ENCODE measurements around the gene CDH18. TPM values are rescaled to one million over a fixed set of nuclear protein-coding genes. Genes with fewer than 3 reads are reported as not detected.

CDH18 gene
- total RNA-seq, 1 experiment from 2014 or later = 0.86 TPM

GRCh38 chr5:19802686-19803085 is 185.3 kb downstream of the CDH18 start:
- no peak overlapping the region for H3K27ac Mint-ChIP-seq (ENCODE audit: unreplicated experiment)
- ChIA-PET POLR2A (no interaction called here), CTCF (no interaction called here)
- H3K4me1 Mint-ChIP-seq (ENCODE audit: low read depth, unreplicated experiment) = no peaks in the 10 kb centered on the region
- Histone ChIP-seq H3K36me3 (ENCODE audit: control insufficient read depth, insufficient read depth, low read length) (no peaks in the 10 kb centered on the region), H3K27me3 (replicated peaks; ENCODE audit: control insufficient read depth, insufficient read depth, low read length) (no peaks in the 10 kb centered on the region), H3K9me3 (no peaks in the 10 kb centered on the region), H3K4me1 (no peaks in the 10 kb centered on the region), H3K4me3 (ENCODE audit: low read depth, low read length) (no peak overlapping the region)
- intact Hi-C loops (cut with micrococcal nuclease; ENCODE audit: unreplicated experiment) = no loop called here
- H3K4me3 Mint-ChIP-seq (ENCODE audit: unreplicated experiment) = no peak overlapping the region
- H3K27me3 Mint-ChIP-seq (ENCODE audit: insufficient read depth, unreplicated experiment) = no peaks in the 10 kb centered on the region
- BruUV-seq (replicated peaks) = no TSS peak
- H3K36me3 Mint-ChIP-seq (ENCODE audit: insufficient read depth, unreplicated experiment) = no peaks in the 10 kb centered on the region
- no peak for TF ChIP-seq CTCF (IDR thresholded peaks at IDR 0.05; ENCODE audit: insufficient read depth in 1 of 2, low read depth in 1 of 2, low read length in 1 of 2, severe bottlenecking in 1 of 2, unreplicated experiment in 1 of 2)
- no peak for DNase-seq
- no peaks in the 10 kb centered on the region for H3K9me3 Mint-ChIP-seq (ENCODE audit: unreplicated experiment)

DNA sequence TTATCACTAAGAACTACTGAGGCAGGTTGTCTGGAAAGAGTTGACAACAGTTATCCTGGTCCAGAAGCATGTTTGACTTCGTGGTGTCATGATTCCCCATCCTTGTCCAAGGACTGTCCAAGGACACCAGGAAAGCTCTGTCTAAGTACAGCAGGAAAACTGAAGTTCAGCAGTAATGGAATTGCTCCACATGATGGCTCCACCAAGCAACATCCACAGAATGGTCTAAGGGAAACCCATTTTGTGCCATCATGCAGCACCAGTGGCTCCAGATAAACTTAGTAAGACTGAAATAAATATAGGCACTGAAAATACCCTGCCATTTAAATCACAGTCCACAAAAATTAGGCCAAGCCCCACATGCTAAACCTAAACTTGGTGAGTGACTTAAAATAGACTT is 192.8 kb downstream of the CDH18 start:
- H3K4me3 ChIP-seq (ENCODE audit: low read depth, low read length) = no peak overlapping the region
- peak in 1 of 2 experiments; percentile 25 for DNase-seq
- no peaks in the 10 kb centered on the region for H3K36me3 ChIP-seq (ENCODE audit: control insufficient read depth, insufficient read depth, low read length)
- H3K9me3 ChIP-seq = no peaks in the 10 kb centered on the region
- no peaks in the 10 kb centered on the region for H3K4me1 ChIP-seq
- ChIA-PET CTCF (no interaction called here), POLR2A (no interaction called here)
- TF ChIP-seq CTCF (IDR thresholded peaks at IDR 0.05; ENCODE audit: insufficient read depth in 1 of 2, low read depth in 1 of 2, low read length in 1 of 2, severe bottlenecking in 1 of 2, unreplicated experiment in 1 of 2) = peak in 1 of 2 experiments; percentile 38
- no peaks in the 10 kb centered on the region for H3K9me3 Mint-ChIP-seq (ENCODE audit: unreplicated experiment)
- no peak overlapping the region for H3K27ac Mint-ChIP-seq (ENCODE audit: unreplicated experiment)
- BruUV-seq (replicated peaks) = no TSS peak
- intact Hi-C loops (cut with micrococcal nuclease; ENCODE audit: unreplicated experiment) = loop anchor here (1.0 to 5.0 kb wide), 2 partner anchors 87 to 436 kb away; no protein-coding TSS in a partner anchor
- H3K36me3 Mint-ChIP-seq (ENCODE audit: insufficient read depth, unreplicated experiment) = no peaks in the 10 kb centered on the region
- H3K4me1 Mint-ChIP-seq (ENCODE audit: low read depth, unreplicated experiment) = no peaks in the 10 kb centered on the region
- no peak overlapping the region for H3K4me3 Mint-ChIP-seq (ENCODE audit: unreplicated experiment)
- no peaks in the 10 kb centered on the region for H3K27me3 ChIP-seq (replicated peaks; ENCODE audit: control insufficient read depth, insufficient read depth, low read length)
- H3K27me3 Mint-ChIP-seq (ENCODE audit: insufficient read depth, unreplicated experiment) = no peaks in the 10 kb centered on the region

DNA sequence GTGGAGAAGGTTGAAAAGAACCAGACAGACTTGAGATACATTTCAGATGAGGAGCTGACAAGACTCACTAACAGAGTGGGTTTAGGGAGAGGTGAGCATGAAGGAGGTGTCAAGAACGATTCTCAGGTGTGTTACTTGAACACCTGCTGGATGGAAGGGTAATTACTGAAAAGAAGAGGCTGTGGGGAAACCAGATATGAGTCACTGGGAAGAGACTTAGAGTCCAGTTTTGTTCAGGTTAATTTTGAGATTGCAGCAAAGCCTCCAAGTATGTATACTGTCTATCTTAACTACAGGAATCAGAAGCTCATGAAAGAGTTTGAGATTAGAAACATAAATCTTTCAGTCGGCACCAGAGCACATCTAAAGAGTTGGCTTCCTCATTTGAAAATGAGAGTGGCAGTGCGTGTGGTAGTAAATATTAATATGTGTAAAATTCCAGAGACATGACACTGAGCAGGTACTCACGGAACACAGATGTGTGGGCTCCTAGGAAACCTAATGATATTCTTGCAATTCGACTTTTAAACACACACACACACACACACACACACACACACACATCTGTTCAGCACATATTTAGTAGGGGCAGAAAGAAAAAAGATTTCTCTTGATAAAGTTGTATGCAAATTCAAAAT is 197.1 kb downstream of the CDH18 start:
- no peaks in the 10 kb centered on the region for H3K36me3 ChIP-seq (ENCODE audit: control insufficient read depth, insufficient read depth, low read length)
- intact Hi-C loops (cut with micrococcal nuclease; ENCODE audit: unreplicated experiment) = no loop called here
- no peak overlapping the region for H3K4me3 ChIP-seq (ENCODE audit: low read depth, low read length)
- H3K27ac Mint-ChIP-seq (ENCODE audit: unreplicated experiment) = no peak overlapping the region
- no peaks in the 10 kb centered on the region for H3K4me1 Mint-ChIP-seq (ENCODE audit: low read depth, unreplicated experiment)
- CTCF ChIA-PET = no interaction called here
- DNase-seq = no peak
- no peaks in the 10 kb centered on the region for H3K9me3 ChIP-seq
- POLR2A ChIA-PET = no interaction called here
- no TSS peak for BruUV-seq (replicated peaks)
- no peaks in the 10 kb centered on the region for H3K36me3 Mint-ChIP-seq (ENCODE audit: insufficient read depth, unreplicated experiment)
- no peak for TF ChIP-seq CTCF (IDR thresholded peaks at IDR 0.05; ENCODE audit: insufficient read depth in 1 of 2, low read depth in 1 of 2, low read length in 1 of 2, severe bottlenecking in 1 of 2, unreplicated experiment in 1 of 2)
- H3K27me3 Mint-ChIP-seq (ENCODE audit: insufficient read depth, unreplicated experiment) = no peaks in the 10 kb centered on the region
- H3K4me1 ChIP-seq = no peaks in the 10 kb centered on the region
- H3K4me3 Mint-ChIP-seq (ENCODE audit: unreplicated experiment) = no peak overlapping the region
- H3K27me3 ChIP-seq (replicated peaks; ENCODE audit: control insufficient read depth, insufficient read depth, low read length) = no peaks in the 10 kb centered on the region
- no peaks in the 10 kb centered on the region for H3K9me3 Mint-ChIP-seq (ENCODE audit: unreplicated experiment)
